Neural crest cell (in vitro differentiated cells): ENCODE measurements around the gene PRPF31. TPM values are rescaled to one million over a fixed set of nuclear protein-coding genes. Genes with fewer than 3 reads are reported as not detected.

Source experiments
- DNase-seq: peaks from one replicate; pipeline ENCODE4 v3.0.0; 2021; ENCODE audit warnings: low read depth, mixed read lengths, low spot score
- H3K27ac Mint-ChIP-seq: one replicate; pipeline ENCODE4 v1.8.0; 2021; ENCODE audit warnings: mild to moderate bottlenecking, mixed read lengths; ENCODE audit not compliant: unreplicated experiment
- H3K27me3 Mint-ChIP-seq: 2 replicates; pipeline ENCODE4 v1.8.0; 2021; ENCODE audit warnings: low read depth, mild to moderate bottlenecking, mixed read lengths
- H3K36me3 Mint-ChIP-seq: 2 replicates; pipeline ENCODE4 v1.8.0; 2021; ENCODE audit warnings: low read depth, mild to moderate bottlenecking, mixed read lengths
- H3K4me1 Mint-ChIP-seq: 2 replicates; pipeline ENCODE4 v1.8.0; 2021; ENCODE audit warnings: mixed read lengths
- H3K4me3 Mint-ChIP-seq: one replicate; pipeline ENCODE4 v1.8.0; 2021; ENCODE audit warnings: mild to moderate bottlenecking, mixed read lengths
- H3K9me3 Mint-ChIP-seq: 2 replicates; pipeline ENCODE4 v1.8.0; 2021; ENCODE audit warnings: mixed read lengths
- CTCF ChIP-seq: fragments of 200-600 bp; sonication (generic); conservative IDR thresholded peaks from 2 replicates; pipeline ENCODE4 v1.5.0; 2021; ENCODE audit warnings: antibody characterized with exemption, mild to moderate bottlenecking
- total RNA-seq: library from RNA; stranded (reverse); gene quantifications from 2 replicates; pipeline ENCODE4 v1.2.1, GENCODE V29; 2021

The PRPF31 gene
- total RNA-seq, 1 donor from 2014 or later: 94.8 TPM

DNA sequence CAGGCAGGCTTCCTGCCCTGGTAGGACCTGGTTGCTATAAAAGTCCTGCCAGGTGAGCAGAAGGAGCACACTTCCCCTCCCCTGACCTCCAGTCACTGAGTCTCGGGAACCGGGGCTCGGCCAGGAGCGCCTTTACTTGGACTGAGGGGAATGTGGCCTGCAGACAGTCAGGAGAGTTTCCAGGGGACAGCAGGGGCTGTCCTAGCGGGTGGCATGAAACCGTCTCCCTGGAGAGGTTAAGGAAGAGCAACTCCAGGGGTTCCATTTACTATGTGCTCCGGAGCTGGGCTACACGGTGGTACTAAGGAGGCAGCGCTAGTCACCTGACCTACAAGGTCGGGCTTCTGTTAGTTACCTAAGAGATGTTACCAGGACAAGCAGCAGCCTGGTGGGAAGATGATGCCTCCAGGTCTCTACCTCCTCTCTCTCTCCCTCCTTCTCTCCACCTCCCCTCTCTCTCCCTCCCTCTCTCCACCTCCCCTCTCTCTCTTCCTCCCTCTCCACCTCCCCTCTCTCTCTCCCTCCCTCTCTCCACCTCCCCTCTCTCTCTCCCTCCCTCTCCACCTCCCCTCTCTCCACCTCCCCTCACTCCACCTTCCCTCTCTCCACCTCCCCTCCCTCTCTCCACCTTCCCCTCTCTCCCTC, 17.9 kb downstream of the PRPF31 start:
- no peak for DNase-seq
- peaks cover 18% of the 10 kb centered on the region for H3K4me1 Mint-ChIP-seq
- no peaks in the 10 kb centered on the region for H3K9me3 Mint-ChIP-seq
- H3K4me3 Mint-ChIP-seq: no peak overlapping the region
- TF ChIP-seq CTCF: no peak
- no peaks in the 10 kb centered on the region for H3K36me3 Mint-ChIP-seq
- no peak overlapping the region for H3K27ac Mint-ChIP-seq
- H3K27me3 Mint-ChIP-seq: peaks cover 14% of the 10 kb centered on the region

DNA sequence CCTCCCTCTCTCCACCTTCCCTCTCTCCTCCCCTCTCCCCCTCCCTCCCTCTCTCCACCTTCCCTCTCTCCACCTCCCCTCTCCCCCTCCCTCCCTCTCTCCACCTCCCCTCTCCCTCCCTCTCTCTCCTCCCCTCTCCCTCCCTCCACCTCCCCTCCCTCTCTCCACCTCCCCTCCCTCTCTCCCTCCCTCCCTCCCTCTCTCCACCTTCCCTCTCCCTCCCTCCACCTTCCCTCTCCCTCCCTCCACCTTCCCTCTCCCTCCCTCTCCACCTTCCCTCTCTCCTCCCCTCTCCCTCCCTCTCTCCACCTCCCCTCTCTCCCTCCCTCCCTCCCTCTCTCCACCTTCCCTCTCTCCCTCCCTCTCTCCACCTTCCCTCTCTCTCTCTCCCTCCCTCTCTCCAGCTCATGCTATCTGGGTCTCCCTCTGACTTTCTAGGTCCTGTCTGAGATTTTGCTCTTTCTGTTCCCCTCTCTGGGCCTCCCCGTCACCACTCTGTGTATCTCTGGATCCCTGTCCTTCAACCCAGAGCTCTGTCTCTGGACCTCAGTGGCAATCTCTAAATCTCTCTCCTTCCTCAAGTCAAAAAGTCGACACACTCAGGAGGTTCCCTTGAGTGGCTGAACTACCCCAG, 18.5 kb downstream of the PRPF31 start:
- TF ChIP-seq CTCF: no peak
- Mint-ChIP-seq H3K9me3 (no peaks in the 10 kb centered on the region), H3K27me3 (peaks cover 14% of the 10 kb centered on the region), H3K27ac (no peak overlapping the region), H3K36me3 (no peaks in the 10 kb centered on the region), H3K4me1 (peaks cover 24% of the 10 kb centered on the region), H3K4me3 (peak overlapping the region; percentile 57)
- DNase-seq: no peak

GRCh38 chr19:54136086-54136863, 20.7 kb downstream of the PRPF31 start:
- peaks cover 14% of the 10 kb centered on the region for H3K27me3 Mint-ChIP-seq

DNA sequence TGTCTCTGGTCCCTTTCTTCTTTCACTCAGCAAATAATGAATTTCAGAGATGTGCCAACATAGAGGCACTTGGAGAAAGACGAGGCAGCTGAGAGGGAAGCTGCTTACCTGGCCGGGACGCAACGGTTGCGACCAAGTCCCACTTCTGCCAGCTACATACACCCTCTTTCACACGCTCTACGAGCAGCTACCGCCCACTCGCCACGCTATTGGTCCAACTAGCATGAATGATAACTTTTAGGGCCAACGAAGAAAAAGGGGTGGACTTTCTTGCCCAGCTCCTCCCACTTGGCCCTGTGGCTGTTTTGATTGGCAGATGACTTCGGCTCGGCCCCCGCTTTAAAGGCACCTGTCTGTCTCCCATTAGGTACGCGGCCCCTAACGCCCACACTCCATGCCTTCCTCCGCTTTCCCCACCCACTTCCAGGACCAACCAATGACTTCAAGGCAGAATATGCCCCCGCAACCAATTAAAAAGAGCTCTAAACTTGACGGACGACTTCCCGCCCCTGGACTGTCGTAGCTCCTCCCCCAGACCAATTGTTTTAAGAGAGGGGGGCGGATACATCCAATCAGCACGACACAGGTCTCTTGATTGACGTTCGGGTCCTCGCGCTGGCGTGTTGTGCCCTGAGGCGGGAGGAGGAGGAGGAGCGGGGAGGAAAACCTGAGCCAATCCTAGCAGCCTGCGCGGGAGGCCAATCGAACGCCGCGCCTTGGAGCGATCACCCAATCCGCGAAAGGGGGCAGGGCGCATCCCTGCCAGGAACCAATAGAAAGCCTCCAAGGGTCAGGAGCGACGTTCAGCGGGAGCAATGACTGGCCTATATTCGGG, 21.5 kb downstream of the PRPF31 start:
- TF ChIP-seq CTCF: no peak
- no peaks in the 10 kb centered on the region for H3K9me3 Mint-ChIP-seq
- H3K27me3 Mint-ChIP-seq: peaks cover 14% of the 10 kb centered on the region
- peaks cover 42% of the 10 kb centered on the region for H3K4me1 Mint-ChIP-seq
- H3K27ac Mint-ChIP-seq: peak overlapping the region; percentile 95
- peak; percentile 97 for DNase-seq
- H3K4me3 Mint-ChIP-seq: peak overlapping the region; percentile 90
- H3K36me3 Mint-ChIP-seq: no peaks in the 10 kb centered on the region

More at GRCh38 chr19:54136086-54136863, 20.7 kb downstream of the PRPF31 start:
- H3K4me3 Mint-ChIP-seq: peak overlapping the region; percentile 90
- H3K9me3 Mint-ChIP-seq: no peaks in the 10 kb centered on the region
- no peak for DNase-seq
- peaks cover 38% of the 10 kb centered on the region for H3K4me1 Mint-ChIP-seq
- H3K36me3 Mint-ChIP-seq: no peaks in the 10 kb centered on the region
- peak overlapping the region; percentile 61 for H3K27ac Mint-ChIP-seq
- TF ChIP-seq CTCF: no peak
